ENCODE data around the gene GPR142. TPM values are rescaled to one million over a fixed set of nuclear protein-coding genes. Genes with fewer than 3 reads are reported as not detected.
A peak's percentile ranks its signal among the peaks of the same experiment; 100 is the strongest.

The GPR142 gene
- total and polyA plus RNA-seq, 2 donors (not counting 3 experiments of a cell fraction or from before 2014, with no cell fraction given), result not detected

GRCh38 chr17:74368341-74369081, 1.2 kb downstream of the GPR142 start:
- TF ChIP-seq MAX (IDR thresholded peaks at IDR 0.05; ENCODE audit: insufficient read depth, insufficient read length) (no peak), CTCF (IDR thresholded peaks at IDR 0.05; ENCODE audit: extremely low read depth in 1 of 2, insufficient read depth in 1 of 2, low read depth in 1 of 2, low read length in 2 of 2) (peak; percentile 74 to 96)
- H3K4me2 ChIP-seq (ENCODE audit: insufficient read depth, low read length), result no peak overlapping the region
- no peaks in the 10 kb centered on the region for H3K9me1 ChIP-seq (replicated peaks; ENCODE audit: control insufficient read depth, extremely low read depth, insufficient read depth, low read length)
- CTCF ChIA-PET, result interaction anchor here (0.5 to 4.9 kb wide), 36 partner anchors 8 to 880 kb away, joined by 3 to 64 read pairs (median 4); partner anchors contain the start of gene TTYH2
- BruUV-seq (replicated peaks), result no TSS peak
- no peak overlapping the region for H3K9ac ChIP-seq (replicated peaks; ENCODE audit: extremely low read depth, insufficient read depth, low read length)
- intact Hi-C loops (cut with micrococcal nuclease) (loop anchor here (1.0 to 5.0 kb wide), 4 partner anchors 89 to 234 kb away; partner anchors contain the start of gene TTYH2), dilution Hi-C loops (cut with MboI; ENCODE audit: extremely low pct_ligation_motif_present, low sequenced_read_pairs) (no loop called here)
- no peaks in the 10 kb centered on the region for H3K79me2 ChIP-seq (ENCODE audit: control insufficient read depth, insufficient read depth, low read length)
- DNase-seq (ENCODE audit: low read depth, low spot score) (peak; percentile 44), FAIRE-seq (peak; percentile 73)
- H3K4me3 ChIP-seq (replicated peaks in 1 of 3; ENCODE audit: insufficient read depth in 1 of 3, low read depth in 1 of 3, low read length in 3 of 3), result no peak overlapping the region
- H3K4me1 ChIP-seq (ENCODE audit: control insufficient read depth, extremely low read depth, insufficient read depth, low read length), result no peaks in the 10 kb centered on the region
- H3K27ac ChIP-seq (ENCODE audit: insufficient read depth, low read depth, low read length), result no peak overlapping the region
- no peaks in the 10 kb centered on the region for H3K27me3 ChIP-seq (ENCODE audit: control insufficient read depth in 2 of 2, insufficient read depth in 2 of 2, low read length in 2 of 2)
- POLR2A ChIA-PET, result no interaction called here
- no peaks in the 10 kb centered on the region for H4K20me1 ChIP-seq (replicated peaks; ENCODE audit: control insufficient read depth, extremely low read depth, insufficient read depth, low read length)
- no peaks in the 10 kb centered on the region for H3K36me3 ChIP-seq (ENCODE audit: control insufficient read depth in 2 of 2, extremely low read depth in 1 of 2, insufficient read depth in 2 of 2, low read length in 2 of 2)
- no peak overlapping the region for H2AFZ ChIP-seq (ENCODE audit: low read depth, low read length)
- no peaks in the 10 kb centered on the region for H3K9me3 ChIP-seq (replicated peaks; ENCODE audit: control insufficient read depth, insufficient read depth, low read length)

- no peak overlapping the region for H3K4me2 ChIP-seq (ENCODE audit: insufficient read depth, low read length)
- no peak overlapping the region for H3K9ac ChIP-seq (replicated peaks; ENCODE audit: extremely low read depth, insufficient read depth, low read length)
- no peaks in the 10 kb centered on the region for H4K20me1 ChIP-seq (replicated peaks; ENCODE audit: control insufficient read depth, extremely low read depth, insufficient read depth, low read length)
- no peaks in the 10 kb centered on the region for H3K27me3 ChIP-seq (ENCODE audit: control insufficient read depth in 2 of 2, insufficient read depth in 2 of 2, low read length in 2 of 2)
- DNase-seq (ENCODE audit: low read depth, low spot score) (no peak), FAIRE-seq (no peak)
- POLR2A ChIA-PET, result no interaction called here
- H3K79me2 ChIP-seq (ENCODE audit: control insufficient read depth, insufficient read depth, low read length), result no peaks in the 10 kb centered on the region
- no TSS peak for BruUV-seq (replicated peaks)
- no peak overlapping the region for H3K27ac ChIP-seq (ENCODE audit: insufficient read depth, low read depth, low read length)
- no peaks in the 10 kb centered on the region for H3K4me1 ChIP-seq (ENCODE audit: control insufficient read depth, extremely low read depth, insufficient read depth, low read length)
- H3K36me3 ChIP-seq (ENCODE audit: control insufficient read depth in 2 of 2, extremely low read depth in 1 of 2, insufficient read depth in 2 of 2, low read length in 2 of 2), result no peaks in the 10 kb centered on the region
- H3K4me3 ChIP-seq (replicated peaks in 1 of 3; ENCODE audit: insufficient read depth in 1 of 3, low read depth in 1 of 3, low read length in 3 of 3), result no peak overlapping the region
- H3K9me1 ChIP-seq (replicated peaks; ENCODE audit: control insufficient read depth, extremely low read depth, insufficient read depth, low read length), result no peaks in the 10 kb centered on the region
- intact Hi-C loops (cut with micrococcal nuclease) (loop anchor here (5.0 kb wide), 1 partner anchor 157 kb away; the partner anchor contains the start of gene TTYH2), dilution Hi-C loops (cut with MboI; ENCODE audit: extremely low pct_ligation_motif_present, low sequenced_read_pairs) (no loop called here)
- CTCF ChIA-PET, result interaction anchor here (0.8 to 4.9 kb wide), 17 partner anchors 8 to 306 kb away, joined by 3 to 64 read pairs (median 5); no protein-coding TSS in a partner anchor
- no peak overlapping the region for H2AFZ ChIP-seq (ENCODE audit: low read depth, low read length)
- TF ChIP-seq GATA2 (IDR thresholded peaks at IDR 0.05; ENCODE audit: insufficient read depth, insufficient read length, low read depth, low read length), result no peak
- no peak for TF ChIP-seq POLR2AphosphoS5 (IDR thresholded peaks at IDR 0.05; ENCODE audit: insufficient read depth, low read depth, low read length)
- no peak for TF ChIP-seq POLR2A (IDR thresholded peaks at IDR 0.05; ENCODE audit: low read depth, low read length)
- no peak for TF ChIP-seq MYC (IDR thresholded peaks at IDR 0.05; ENCODE audit: low read depth, low read length)
- no peak for TF ChIP-seq FOS (IDR thresholded peaks at IDR 0.05; ENCODE audit: borderline replicate concordance, insufficient read depth, low read length)
- no peak for TF ChIP-seq EZH2 (IDR thresholded peaks at IDR 0.05; ENCODE audit: borderline replicate concordance, low read depth, low read length, severe bottlenecking)
- H3K9me3 ChIP-seq (replicated peaks; ENCODE audit: control insufficient read depth, insufficient read depth, low read length), result no peaks in the 10 kb centered on the region
Measured at GRCh38 chr17:74369221-74369620, 1.9 kb downstream of the GPR142 start.
